GM19035 (cell line): ENCODE data around the gene SEBOX.

Experiments used
- ATAC-seq: cut with Tn5 transposase; IDR thresholded peaks from one replicate; pipeline ENCODE4 v1.9.1; 2021; ENCODE audit not compliant: unreplicated experiment

SEBOX gene

DNA sequence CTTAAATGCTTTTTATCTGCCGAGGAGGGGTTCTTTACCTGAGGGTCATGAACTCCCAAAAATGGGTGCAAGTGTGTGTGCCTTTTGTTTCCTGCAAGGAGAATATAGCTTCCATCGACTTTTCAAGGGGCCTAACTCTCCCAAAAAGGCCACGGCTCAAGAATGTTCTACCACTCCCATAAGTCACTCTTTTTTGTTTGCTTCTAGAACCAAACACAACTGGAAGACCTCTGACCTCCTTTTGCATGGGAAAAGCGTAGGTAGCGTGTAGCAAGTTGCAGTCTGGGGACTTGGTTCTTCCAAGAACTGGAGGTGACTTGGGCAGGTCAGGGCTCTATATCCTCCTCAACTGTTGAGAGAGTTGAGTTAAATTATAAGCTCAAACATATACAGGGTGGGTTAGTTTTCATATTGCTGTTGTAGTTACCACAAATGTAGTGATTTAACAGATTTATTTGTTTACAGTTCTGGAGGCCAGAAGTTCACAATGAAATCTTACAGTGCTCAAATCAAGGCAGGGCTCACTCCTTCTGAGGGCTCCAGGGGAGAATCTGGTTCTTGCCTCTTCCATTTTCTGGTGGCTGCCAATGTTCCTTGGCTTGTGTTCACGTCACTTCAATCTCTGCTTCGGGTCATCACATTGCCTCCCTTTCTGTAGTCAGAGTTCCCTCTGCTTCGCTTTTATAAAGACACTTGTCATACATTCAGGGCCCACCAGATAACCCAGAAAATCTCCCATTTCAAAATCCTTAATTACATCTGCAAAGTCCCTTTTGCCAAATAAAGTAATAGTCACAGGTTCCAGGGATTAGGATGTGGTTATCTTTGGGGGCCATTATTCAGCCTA, 44.6 kb downstream of the SEBOX start:
- no peak for ATAC-seq

DNA sequence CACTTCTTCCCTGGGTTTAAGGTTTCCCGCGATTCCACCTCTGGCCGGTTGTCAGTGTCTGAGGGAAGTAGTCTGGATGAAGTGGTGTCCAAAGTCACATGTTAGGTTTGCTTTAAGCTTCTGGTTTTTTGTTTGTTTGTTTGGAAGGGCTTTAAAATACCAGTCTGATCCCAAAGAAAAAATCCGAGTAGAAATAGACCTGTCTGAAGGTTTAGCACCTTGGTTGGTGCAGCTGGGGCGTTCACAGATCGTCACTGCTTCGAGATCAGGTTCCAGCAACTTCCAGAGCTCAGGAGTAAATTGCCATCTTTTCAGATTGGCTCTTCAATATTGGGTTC, 45.4 kb downstream of the SEBOX start:
- ATAC-seq = no peak

DNA sequence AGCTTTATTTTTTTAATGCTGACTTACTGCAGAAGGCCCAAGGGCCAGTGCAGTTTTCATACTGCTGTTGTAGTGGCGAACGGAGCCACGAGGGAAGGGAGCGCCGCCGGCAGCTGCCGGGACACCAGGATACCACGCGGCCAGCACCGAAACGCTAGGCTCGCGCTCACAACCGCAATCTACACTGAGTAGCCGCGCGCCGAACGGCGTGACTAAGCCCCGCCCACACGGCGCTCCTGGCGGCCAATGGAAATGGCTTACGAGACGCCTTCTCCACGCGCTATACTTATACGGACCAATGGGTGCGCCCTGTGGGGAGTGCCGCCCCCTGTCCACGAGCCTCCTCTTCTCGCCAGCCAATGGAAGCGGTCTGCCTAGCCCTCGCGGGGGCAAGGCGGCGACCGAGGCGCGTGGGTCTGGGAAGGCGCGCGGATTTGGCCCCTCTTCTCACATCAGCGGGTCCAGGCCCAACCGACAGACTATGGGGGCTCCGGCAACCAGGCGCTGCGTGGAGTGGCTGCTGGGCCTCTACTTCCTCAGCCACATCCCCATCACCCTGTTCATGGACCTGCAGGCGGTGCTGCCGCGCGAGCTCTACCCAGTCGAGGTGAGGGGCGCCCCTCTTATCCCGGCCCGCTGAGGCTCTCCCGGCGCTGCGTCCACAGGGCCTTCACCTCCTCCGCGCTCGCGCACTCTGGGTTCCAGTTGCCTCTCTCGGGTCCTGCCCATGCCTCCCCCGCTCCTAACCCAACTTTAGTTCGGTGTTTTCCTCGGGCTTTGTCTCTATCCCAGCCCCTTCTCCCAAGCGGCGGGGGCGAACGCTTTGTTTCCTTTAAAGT, 46.0 kb downstream of the SEBOX start, which contains the start of gene TMEM97:
Gene TMEM97 (plus strand): TSS at position 442 of the 839 bp plus-strand sequence. CDS start 40 bp downstream, at position 482.
- ATAC-seq = peak; percentile 95

DNA sequence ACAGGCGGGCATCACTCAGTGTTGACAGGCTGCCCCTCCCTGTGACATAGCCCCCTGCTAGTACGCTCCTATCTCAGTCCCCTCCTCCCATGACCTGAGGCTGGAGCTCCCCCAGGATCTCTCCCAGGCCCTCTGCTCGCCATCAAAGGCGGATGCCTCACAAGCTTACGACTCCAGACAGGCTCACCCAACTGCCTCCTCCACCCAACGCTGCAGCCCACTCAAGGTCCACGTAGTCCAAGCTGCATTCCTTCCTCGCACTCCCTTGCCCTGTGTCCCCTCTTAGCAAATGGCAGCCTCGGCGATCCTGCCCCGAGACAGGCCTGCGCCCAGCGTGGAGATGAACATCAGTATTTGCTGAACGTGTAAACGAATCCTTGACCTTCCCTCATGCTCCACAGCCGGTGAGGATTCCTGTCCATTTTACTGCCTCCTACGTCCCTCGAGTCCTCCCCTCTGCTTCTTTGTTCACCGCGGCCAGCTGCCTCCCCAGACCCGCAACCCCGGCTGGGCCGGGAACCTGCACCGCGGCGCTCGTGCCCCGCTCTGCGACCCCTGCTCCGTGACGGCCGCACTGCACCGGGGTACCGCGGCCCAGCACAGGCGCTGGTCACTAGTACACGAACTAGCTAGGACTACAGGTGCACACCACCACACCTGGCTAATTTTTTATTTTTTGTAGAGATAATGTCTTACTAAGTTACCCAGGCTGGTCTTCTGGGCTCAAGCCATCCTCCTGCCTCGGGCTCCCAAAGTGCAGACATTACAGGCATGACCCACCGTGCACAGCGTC, 46.8 kb downstream of the SEBOX start:
- ATAC-seq = peak; percentile 6

DNA sequence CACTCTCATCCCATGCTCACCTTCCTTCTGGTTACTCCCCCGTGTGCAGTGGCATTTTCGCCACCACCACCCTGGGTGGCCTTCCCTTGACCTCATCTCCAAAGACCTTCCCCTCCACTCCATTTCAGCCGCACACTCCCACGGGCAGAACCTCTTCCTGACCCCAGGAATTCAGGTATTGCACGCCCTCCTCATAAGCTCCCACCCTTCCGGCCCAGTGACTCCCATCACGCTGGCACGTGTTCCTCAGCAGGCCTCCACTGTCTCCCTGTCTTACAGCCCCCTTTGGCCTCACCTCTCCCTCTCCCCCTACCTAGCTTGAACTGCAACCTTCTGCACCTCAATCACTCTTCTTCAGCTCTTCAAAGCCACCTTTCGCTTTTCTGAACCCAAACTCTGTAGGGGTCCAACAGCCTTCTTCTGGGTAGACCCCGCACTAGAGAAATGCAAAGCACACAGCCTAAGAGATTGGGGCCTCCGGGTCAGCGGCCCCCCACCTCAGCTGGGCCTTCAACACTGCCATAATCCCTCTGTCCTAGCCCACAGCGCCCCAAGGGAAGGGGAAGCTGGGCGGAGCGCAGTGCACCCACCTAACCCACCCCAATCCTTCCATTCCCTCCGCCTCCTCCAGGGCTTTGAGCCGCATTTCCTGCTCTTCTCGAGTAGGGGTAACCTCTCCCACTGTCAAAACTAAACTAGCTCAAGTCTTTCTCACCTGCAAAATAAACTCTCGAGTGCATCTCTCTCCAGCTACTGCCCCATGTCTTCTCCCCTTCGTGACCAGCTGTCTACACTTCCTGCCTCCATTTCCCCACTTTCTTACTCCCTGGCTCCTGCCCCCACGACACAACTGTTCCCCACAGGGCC, 47.7 kb downstream of the SEBOX start:
- ATAC-seq = no peak

DNA sequence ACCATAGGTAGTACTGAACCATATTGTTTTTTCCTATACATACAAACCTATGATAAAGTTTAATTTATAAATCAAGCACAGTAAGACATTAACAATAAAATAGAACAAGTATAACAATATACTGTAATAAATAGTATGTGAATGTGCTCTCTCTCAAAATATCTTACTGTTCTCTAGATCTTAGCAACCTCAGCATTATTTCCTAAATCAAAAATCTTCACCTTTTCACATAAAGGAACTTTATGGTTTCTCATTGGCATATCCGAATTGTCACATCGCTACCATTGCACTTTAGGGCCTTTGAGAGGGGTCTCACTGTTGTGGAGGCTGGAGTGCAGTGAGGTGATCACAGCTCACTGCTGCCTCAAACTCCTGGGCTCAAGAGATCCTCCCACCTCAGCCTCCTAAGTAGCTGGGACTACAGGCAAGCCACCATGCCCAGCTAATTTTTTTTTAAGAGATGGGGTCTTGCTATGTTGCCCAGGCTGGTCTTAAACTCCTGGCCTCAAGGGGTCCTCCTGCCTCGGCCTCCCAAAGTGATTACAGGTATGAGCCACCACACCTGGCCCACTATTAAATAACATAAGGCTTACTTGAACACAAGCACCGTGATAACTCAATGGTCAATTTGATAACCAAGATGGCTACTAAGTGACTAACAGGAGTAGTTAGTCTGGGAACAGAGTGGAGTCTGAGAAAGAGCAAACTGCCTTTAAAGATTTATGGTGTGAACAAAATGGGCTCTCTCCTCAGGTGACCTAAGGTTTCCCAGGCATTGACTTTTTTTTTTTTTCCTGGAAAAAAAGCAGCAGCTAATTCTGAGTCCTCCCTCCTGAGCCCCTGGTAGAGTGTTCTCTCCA, 48.9 kb downstream of the SEBOX start:
- no peak for ATAC-seq

DNA sequence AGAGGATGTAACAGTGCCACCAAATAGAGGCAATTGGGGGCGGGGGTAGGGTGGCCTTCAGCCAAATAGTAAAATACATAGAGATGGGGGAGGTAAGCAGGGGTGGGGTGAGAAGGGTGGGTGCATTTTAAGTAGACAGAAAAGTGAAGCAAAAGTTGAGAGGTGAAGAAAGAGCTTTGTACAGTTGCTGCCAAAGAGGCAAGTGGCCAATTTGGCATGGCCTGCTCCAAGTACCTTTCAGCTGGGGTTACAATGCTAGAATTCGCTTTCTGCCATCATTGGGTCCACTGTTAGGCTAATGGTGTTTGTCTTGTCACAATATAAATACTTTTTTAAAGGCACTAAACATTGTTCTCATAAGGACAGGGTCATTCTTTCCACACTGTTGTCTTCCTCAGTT, 51.2 kb downstream of the SEBOX start:
- ATAC-seq = no peak
